Liver (tissue), 3 donors: Measurements from ENCODE around the gene ADORA2B.

Source experiments
- ATF3 ChIP-seq: IDR thresholded peaks from 2 replicates; pipeline ENCODE4 v1.6.1; 2016; ENCODE audit warnings: antibody characterized with exemption
- EGR1 ChIP-seq, 2 donors: IDR thresholded peaks; 2 replicates each; pipeline ENCODE4 v1.6.1; 2016 to 2018; ENCODE audit warnings: antibody characterized with exemption in 2 of 2, low read depth in 2 of 2
- MAX ChIP-seq: IDR thresholded peaks from 2 replicates; pipeline ENCODE4 v1.6.1; 2016; ENCODE audit warnings: antibody characterized with exemption
- RAD21 ChIP-seq, 2 donors: IDR thresholded peaks; 2 replicates each; pipeline ENCODE4 v1.6.1; 2016; ENCODE audit warnings: antibody characterized with exemption in 2 of 2, mild to moderate bottlenecking in 2 of 2
- RXRA ChIP-seq, 2 donors: IDR thresholded peaks; 2 replicates each; pipeline ENCODE4 v1.6.1; 2017 to 2018; ENCODE audit warnings: antibody characterized with exemption in 2 of 2, mild to moderate bottlenecking in 1 of 2
- SP1 ChIP-seq: IDR thresholded peaks from 2 replicates; pipeline ENCODE4 v1.6.1; 2018; ENCODE audit warnings: antibody characterized with exemption, mild to moderate bottlenecking
- TAF1 ChIP-seq: conservative IDR thresholded peaks from 2 replicates; pipeline ENCODE4 v1.6.1; 2016; ENCODE audit warnings: antibody characterized with exemption, mild to moderate bottlenecking
- YY1 ChIP-seq: IDR thresholded peaks from 2 replicates; pipeline ENCODE4 v1.6.1; 2016; ENCODE audit warnings: antibody characterized with exemption, mild to moderate bottlenecking
- TF ChIP-seq, protein P1 (sequence below): fragments of 150-350 bp; IDR thresholded peaks from 2 replicates; pipeline ENCODE4 v1.5.1; 2017; ENCODE audit warnings: improper control_type of control experiment, low read depth, low read length; ENCODE audit not compliant: missing input control
- TF ChIP-seq, protein P2 (sequence below): IDR thresholded peaks from 2 replicates; pipeline ENCODE4 v1.6.1; 2016; ENCODE audit warnings: antibody characterized with exemption
- donor health status: healthy.
- donor health status: healthy.

DNA sequence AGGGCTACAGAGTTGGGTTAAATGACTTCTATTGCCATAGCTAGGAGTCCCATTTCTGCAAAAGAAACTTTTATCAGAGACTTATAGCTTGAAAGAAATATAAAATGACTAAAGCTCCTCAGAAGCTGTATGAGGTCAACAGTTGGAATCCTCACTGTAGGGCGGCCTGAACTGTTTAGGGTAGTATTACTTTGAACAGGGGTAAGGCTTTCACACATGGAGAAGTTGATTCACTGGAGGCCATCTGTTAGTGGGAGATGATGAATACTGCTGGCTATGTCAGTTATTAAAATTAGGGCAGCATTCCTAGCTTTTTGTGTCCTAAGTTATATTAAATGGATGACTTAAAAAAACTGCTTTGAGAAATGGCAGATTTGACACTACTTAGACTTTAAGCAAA lies 60.7 kb downstream of the ADORA2B start:
- TF ChIP-seq, protein P1, sequence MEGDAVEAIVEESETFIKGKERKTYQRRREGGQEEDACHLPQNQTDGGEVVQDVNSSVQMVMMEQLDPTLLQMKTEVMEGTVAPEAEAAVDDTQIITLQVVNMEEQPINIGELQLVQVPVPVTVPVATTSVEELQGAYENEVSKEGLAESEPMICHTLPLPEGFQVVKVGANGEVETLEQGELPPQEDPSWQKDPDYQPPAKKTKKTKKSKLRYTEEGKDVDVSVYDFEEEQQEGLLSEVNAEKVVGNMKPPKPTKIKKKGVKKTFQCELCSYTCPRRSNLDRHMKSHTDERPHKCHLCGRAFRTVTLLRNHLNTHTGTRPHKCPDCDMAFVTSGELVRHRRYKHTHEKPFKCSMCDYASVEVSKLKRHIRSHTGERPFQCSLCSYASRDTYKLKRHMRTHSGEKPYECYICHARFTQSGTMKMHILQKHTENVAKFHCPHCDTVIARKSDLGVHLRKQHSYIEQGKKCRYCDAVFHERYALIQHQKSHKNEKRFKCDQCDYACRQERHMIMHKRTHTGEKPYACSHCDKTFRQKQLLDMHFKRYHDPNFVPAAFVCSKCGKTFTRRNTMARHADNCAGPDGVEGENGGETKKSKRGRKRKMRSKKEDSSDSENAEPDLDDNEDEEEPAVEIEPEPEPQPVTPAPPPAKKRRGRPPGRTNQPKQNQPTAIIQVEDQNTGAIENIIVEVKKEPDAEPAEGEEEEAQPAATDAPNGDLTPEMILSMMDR: no peak
- no peak for TF ChIP-seq YY1
- no peak for TF ChIP-seq TAF1
- no peak for TF ChIP-seq ATF3
- TF ChIP-seq RAD21 (IDR thresholded peaks at IDR 0.05): no peak
- no peak for TF ChIP-seq EGR1 (IDR thresholded peaks at IDR 0.05; ENCODE audit: low read depth in 2 of 2)
- TF ChIP-seq RXRA (IDR thresholded peaks at IDR 0.05): no peak
- TF ChIP-seq, protein P2, sequence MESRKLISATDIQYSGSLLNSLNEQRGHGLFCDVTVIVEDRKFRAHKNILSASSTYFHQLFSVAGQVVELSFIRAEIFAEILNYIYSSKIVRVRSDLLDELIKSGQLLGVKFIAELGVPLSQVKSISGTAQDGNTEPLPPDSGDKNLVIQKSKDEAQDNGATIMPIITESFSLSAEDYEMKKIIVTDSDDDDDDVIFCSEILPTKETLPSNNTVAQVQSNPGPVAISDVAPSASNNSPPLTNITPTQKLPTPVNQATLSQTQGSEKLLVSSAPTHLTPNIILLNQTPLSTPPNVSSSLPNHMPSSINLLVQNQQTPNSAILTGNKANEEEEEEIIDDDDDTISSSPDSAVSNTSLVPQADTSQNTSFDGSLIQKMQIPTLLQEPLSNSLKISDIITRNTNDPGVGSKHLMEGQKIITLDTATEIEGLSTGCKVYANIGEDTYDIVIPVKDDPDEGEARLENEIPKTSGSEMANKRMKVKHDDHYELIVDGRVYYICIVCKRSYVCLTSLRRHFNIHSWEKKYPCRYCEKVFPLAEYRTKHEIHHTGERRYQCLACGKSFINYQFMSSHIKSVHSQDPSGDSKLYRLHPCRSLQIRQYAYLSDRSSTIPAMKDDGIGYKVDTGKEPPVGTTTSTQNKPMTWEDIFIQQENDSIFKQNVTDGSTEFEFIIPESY: no peak
- no peak for TF ChIP-seq MAX
- TF ChIP-seq SP1: no peak
